Measurements from ENCODE around the gene NUP62. TPM values are rescaled to one million over a fixed set of nuclear protein-coding genes. Genes with fewer than 3 reads are reported as not detected.

The NUP62 gene
- total and polyA plus RNA-seq, 5 experiments from 2014 or later = 38.5 to 61.4 (median 53.9) TPM

- H3K27me3 Mint-ChIP-seq = no peaks in the 10 kb centered on the region
- no peak for DNase-seq
- peaks cover 19 to 43% (median 34%) of the 10 kb centered on the region in 4 donors for H3K4me1 Mint-ChIP-seq
- H3K9me3 Mint-ChIP-seq = no peaks in the 10 kb centered on the region
- peak overlapping the region in 6 of 10 donors; percentile 28 to 87 (median 56) for H3K4me3 Mint-ChIP-seq
- peak overlapping the region in 6 of 10 donors; percentile 63 to 88 (median 80) for H3K27ac Mint-ChIP-seq
- ATAC-seq = no peak
- POLR2A ChIA-PET = interaction anchor here (1.1 to 5.2 kb wide), 5 partner anchors 13 to 233 kb away, joined by 3 to 53 read pairs (median 4); partner anchors contain the start of genes PRMT1, PTOV1, RRAS and SCAF1
- peaks cover 0 to 11% (median 0%) of the 10 kb centered on the region in 3 donors for H3K36me3 Mint-ChIP-seq
Measured at GRCh38 chr19:49874503-49875157, 54.7 kb downstream of the NUP62 start.

- Mint-ChIP-seq H3K27me3 (no peaks in the 10 kb centered on the region), H3K4me1 (peaks cover 15 to 36% (median 29%) of the 10 kb centered on the region in 4 donors), H3K27ac (peak overlapping the region in 2 of 10 donors; percentile 17 to 64), H3K9me3 (no peaks in the 10 kb centered on the region), H3K36me3 (peaks cover 0 to 7% (median 0%) of the 10 kb centered on the region in 3 donors), H3K4me3 (peak overlapping the region in 3 of 10 donors; percentile 33 to 87 (median 36))
- DNase-seq (no peak), ATAC-seq (no peak)
- POLR2A ChIA-PET = interaction anchor here (0.5 to 5.2 kb wide), 4 partner anchors 9 to 1549 kb away, joined by 3 to 53 read pairs (median 4); partner anchors contain the start of gene PTOV1
Measured at GRCh38 chr19:49873834-49874233, 55.5 kb downstream of the NUP62 start.

GRCh38 chr19:49873129-49873521 is 56.2 kb downstream of the NUP62 start:
- DNase-seq = no peak
- no peak overlapping the region for H3K27ac Mint-ChIP-seq
- ATAC-seq = no peak
- no peak overlapping the region for H3K4me3 Mint-ChIP-seq
- H3K36me3 Mint-ChIP-seq = peaks cover 0 to 6% (median 0%) of the 10 kb centered on the region in 3 donors
- H3K27me3 Mint-ChIP-seq = no peaks in the 10 kb centered on the region
- POLR2A ChIA-PET = no interaction called here
- H3K9me3 Mint-ChIP-seq = peaks cover 0 to 2% (median 0%) of the 10 kb centered on the region in 9 donors
- H3K4me1 Mint-ChIP-seq = peaks cover 12 to 36% (median 27%) of the 10 kb centered on the region in 4 donors

DNA sequence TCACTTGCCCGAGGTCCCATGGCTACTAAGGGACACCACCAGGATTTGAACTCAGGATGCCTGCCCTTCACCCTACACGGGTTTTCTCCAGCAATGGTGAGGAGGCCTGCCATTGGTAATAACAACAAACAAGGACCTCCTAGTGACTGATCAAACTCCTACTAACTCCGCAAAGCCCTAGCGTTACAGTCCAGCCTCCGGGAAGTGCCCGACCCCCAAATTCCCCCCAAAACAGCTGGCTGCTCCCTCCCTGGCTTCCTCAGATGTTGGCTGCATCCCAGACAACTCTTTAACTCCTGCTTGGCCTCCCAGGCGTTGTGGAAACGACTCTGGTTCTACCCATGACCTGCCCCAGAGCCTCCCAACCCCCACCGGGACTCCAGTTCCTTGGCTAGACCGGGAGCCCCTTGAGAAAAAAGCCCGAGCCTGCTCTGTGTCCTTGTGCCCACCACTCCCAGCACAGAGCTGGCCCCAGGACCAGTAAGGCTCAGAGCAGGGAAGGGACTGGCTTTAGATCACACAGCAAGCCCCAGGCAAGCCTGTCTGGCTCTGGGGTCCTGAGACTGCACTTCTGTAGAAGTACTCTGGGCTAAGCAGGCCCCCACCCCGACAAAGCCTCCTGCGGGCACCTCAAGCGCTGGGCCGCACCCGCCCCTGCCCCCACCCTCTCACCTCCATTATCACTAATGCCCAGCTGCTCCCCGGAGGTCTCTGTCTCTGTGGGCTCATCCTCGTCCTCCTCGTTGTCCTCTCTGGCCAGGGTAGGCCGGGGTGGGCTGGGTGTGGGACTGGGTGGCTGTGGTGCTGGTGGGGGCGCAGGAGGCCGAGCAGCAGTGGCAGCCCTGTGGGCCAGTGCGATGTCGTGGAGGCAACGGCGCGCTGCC is 56.8 kb downstream of the NUP62 start:
- no peak for DNase-seq
- Mint-ChIP-seq H3K4me3 (peak overlapping the region in 4 of 10 donors; percentile 18 to 67 (median 42)), H3K4me1 (peaks cover 12 to 39% (median 30%) of the 10 kb centered on the region in 4 donors), H3K9me3 (peaks cover 0 to 3% (median 0%) of the 10 kb centered on the region in 9 donors), H3K27ac (peak overlapping the region in 5 of 10 donors; percentile 31 to 87 (median 57)), H3K27me3 (no peaks in the 10 kb centered on the region), H3K36me3 (peaks cover 0 to 4% (median 0%) of the 10 kb centered on the region in 3 donors)
- POLR2A ChIA-PET = no interaction called here
- ATAC-seq = no peak

DNA sequence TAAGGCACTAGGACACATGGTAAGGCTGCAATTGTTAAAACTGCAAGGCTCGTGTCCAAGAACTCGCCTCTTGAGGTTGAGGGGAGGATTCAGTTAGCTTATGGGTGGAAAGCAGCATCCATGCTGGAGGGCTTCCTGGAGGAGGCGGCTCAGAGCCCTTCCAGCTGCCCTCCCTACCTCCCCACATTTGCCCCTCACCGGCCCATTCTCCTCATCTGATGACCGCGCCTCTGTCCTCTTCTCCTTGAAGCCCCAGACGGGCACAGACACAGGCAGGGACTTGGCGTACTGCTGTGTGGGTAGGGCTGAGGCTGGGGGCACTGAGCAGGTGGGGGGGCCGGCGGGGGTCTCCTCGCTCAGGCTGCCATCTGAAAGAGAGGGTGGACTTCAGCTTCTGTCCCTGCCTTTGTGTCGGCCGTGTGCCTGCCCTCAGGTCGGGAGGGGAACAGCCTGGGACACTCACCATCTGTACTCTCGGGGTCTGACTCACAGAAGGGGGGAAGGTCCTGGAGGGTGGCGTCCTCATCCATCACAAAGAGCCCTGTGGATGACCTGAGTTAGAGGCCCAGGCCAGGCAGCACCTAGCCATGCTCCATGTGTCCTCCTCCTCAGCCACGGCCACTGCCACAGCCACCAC is 57.8 kb downstream of the NUP62 start:
- peak overlapping the region in 4 of 10 donors; percentile 37 to 72 (median 42) for H3K4me3 Mint-ChIP-seq
- no peak for DNase-seq
- H3K9me3 Mint-ChIP-seq = peaks cover 0 to 3% (median 0%) of the 10 kb centered on the region in 9 donors
- ATAC-seq = no peak
- POLR2A ChIA-PET = no interaction called here
- H3K36me3 Mint-ChIP-seq = peaks cover 0 to 4% (median 0%) of the 10 kb centered on the region in 3 donors
- peaks cover 17 to 46% (median 38%) of the 10 kb centered on the region in 4 donors for H3K4me1 Mint-ChIP-seq
- H3K27me3 Mint-ChIP-seq = no peaks in the 10 kb centered on the region
- peak overlapping the region in 5 of 10 donors; percentile 5 to 91 (median 81) for H3K27ac Mint-ChIP-seq

GRCh38 chr19:49870309-49870901 is 58.9 kb downstream of the NUP62 start:
- Mint-ChIP-seq H3K27ac (peak overlapping the region in 8 of 10 donors; percentile 8 to 92 (median 88)), H3K9me3 (peaks cover 0 to 3% (median 0%) of the 10 kb centered on the region in 9 donors), H3K4me1 (peaks cover 15 to 52% (median 45%) of the 10 kb centered on the region in 4 donors), H3K36me3 (peaks cover 0 to 7% (median 0%) of the 10 kb centered on the region in 3 donors), H3K4me3 (peak overlapping the region in 2 of 10 donors; percentile 7 to 85), H3K27me3 (no peaks in the 10 kb centered on the region)
- DNase-seq (no peak), ATAC-seq (no peak)
- POLR2A ChIA-PET = interaction anchor here (0.6 to 4.4 kb wide), 7 partner anchors 6 to 230 kb away, joined by 3 to 62 read pairs (median 5); partner anchors contain the start of genes AKT1S1, ATF5, FUZ and NUP62

GRCh38 chr19:49869484-49870308 is 59.6 kb downstream of the NUP62 start:
- Mint-ChIP-seq H3K36me3 (peaks cover 0 to 8% (median 0%) of the 10 kb centered on the region in 3 donors), H3K27ac (peak overlapping the region in 6 of 10 donors; percentile 80 to 92 (median 90)), H3K4me3 (peak overlapping the region in 1 of 10 donors; percentile 85), H3K27me3 (no peaks in the 10 kb centered on the region), H3K4me1 (peaks cover 14 to 53% (median 49%) of the 10 kb centered on the region in 4 donors), H3K9me3 (peaks cover 0 to 3% (median 0%) of the 10 kb centered on the region in 9 donors)
- POLR2A ChIA-PET = interaction anchor here (0.6 to 7.6 kb wide), 20 partner anchors 7 to 1235 kb away, joined by 3 to 137 read pairs (median 5); partner anchors contain the start of genes ADM5, AKT1S1, AP2A1 and ATF5
- DNase-seq = peak; percentile 77 to 97 (median 89)
- ATAC-seq = peak; percentile 77

DNA sequence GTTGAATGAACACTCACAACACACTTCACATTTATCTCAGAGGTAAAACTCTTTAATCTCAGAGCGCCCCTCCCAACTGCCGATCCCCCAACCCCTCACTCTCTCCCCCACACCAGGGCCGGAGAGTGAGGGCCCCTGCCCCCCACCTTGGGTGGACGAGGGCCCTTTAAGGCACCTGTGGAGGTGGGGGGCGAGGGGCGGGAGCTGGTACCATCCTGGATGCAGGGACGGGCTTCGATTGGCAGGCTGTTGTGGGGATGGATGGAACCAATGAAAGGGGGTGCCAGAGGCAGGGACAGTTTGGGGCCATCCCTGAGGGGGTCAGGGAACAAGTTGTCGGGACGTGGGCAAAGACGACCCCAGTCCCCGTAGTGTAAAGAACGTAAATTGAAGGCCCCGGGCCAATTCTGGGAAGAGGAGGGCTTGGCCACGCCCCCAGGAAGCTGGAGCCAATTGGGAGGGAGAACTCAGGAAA is 60.3 kb downstream of the NUP62 start:
- Mint-ChIP-seq H3K27me3 (no peaks in the 10 kb centered on the region), H3K4me1 (peaks cover 17 to 58% (median 53%) of the 10 kb centered on the region in 4 donors), H3K27ac (no peak overlapping the region), H3K4me3 (no peak overlapping the region), H3K36me3 (peaks cover 0 to 11% (median 0%) of the 10 kb centered on the region in 3 donors), H3K9me3 (peaks cover 0 to 3% (median 0%) of the 10 kb centered on the region in 9 donors)
- POLR2A ChIA-PET = interaction anchor here (0.6 to 7.6 kb wide), 19 partner anchors 8 to 1235 kb away, joined by 3 to 137 read pairs (median 5); partner anchors contain the start of genes ADM5, AKT1S1, AP2A1 and ATF5
- ATAC-seq (peak; percentile 9 to 10), DNase-seq (peak in 1 of 10 donors; percentile 74)

- POLR2A ChIA-PET = interaction anchor here (0.6 to 7.6 kb wide), 11 partner anchors 9 to 274 kb away, joined by 3 to 137 read pairs (median 7); partner anchors contain the start of genes AKT1S1, AP2A1, MED25 and NUP62
- no peaks in the 10 kb centered on the region for H3K27me3 Mint-ChIP-seq
- DNase-seq = peak; percentile 80 to 94 (median 83)
- H3K36me3 Mint-ChIP-seq = peaks cover 0 to 23% (median 0%) of the 10 kb centered on the region in 3 donors
- peaks cover 21 to 65% (median 59%) of the 10 kb centered on the region in 4 donors for H3K4me1 Mint-ChIP-seq
- peak within 1 kb of the TSS in 1 of 10 donors; percentile 99 for H3K4me3 Mint-ChIP-seq
- peaks cover 0 to 3% (median 0%) of the 10 kb centered on the region in 9 donors for H3K9me3 Mint-ChIP-seq
- peak within 1 kb of the TSS in 4 of 10 donors; percentile 95 to 99 (median 98) for H3K27ac Mint-ChIP-seq
- peak; percentile 51 to 65 for ATAC-seq
Measured at GRCh38 chr19:49866933-49867782, 62.1 kb downstream of the NUP62 start, which contains the start of gene PNKP. Gene PNKP (minus strand): TSS chr19:49867576. CDS start chr19:49867204, 372 bp downstream.

Data from naive thymus-derived CD8-positive, alpha-beta T cell (primary cell).